ENCODE measurements around the gene ARAP2.

Gene ARAP2

GRCh38 chr4:36064117-36064516 is 180.2 kb downstream of the ARAP2 start:
- no peak for DNase-seq (ENCODE audit: low spot score)

GRCh38 chr4:36056136-36056535 is 188.2 kb downstream of the ARAP2 start:
- no peak for TF ChIP-seq CTCF (IDR thresholded peaks at IDR 0.05; ENCODE audit: extremely low read depth, missing control alignments)
- DNase-seq (ENCODE audit: low spot score) = no peak

More at GRCh38 chr4:36064117-36064516, 180.2 kb downstream of the ARAP2 start:
- TF ChIP-seq CTCF (IDR thresholded peaks at IDR 0.05; ENCODE audit: extremely low read depth, missing control alignments) = no peak

GRCh38 chr4:36054694-36055422 is 189.5 kb downstream of the ARAP2 start:
- no peak for TF ChIP-seq CTCF (IDR thresholded peaks at IDR 0.05; ENCODE audit: extremely low read depth, missing control alignments)
- DNase-seq (ENCODE audit: low spot score) = no peak

- no peak for DNase-seq (ENCODE audit: low spot score)
- no peak for TF ChIP-seq CTCF (IDR thresholded peaks at IDR 0.05; ENCODE audit: extremely low read depth, missing control alignments)
These were observed 190.4 kb downstream of the ARAP2 start for GRCh38 chr4:36053930-36054329.

- no peak for DNase-seq (ENCODE audit: low spot score)
- no peak for TF ChIP-seq CTCF (IDR thresholded peaks at IDR 0.05; ENCODE audit: extremely low read depth, missing control alignments)
These were observed 192.7 kb downstream of the ARAP2 start for GRCh38 chr4:36051634-36052033.

GRCh38 chr4:36046026-36046425 is 198.3 kb downstream of the ARAP2 start:
- DNase-seq (ENCODE audit: low spot score) = no peak
- no peak for TF ChIP-seq CTCF (IDR thresholded peaks at IDR 0.05; ENCODE audit: extremely low read depth, missing control alignments)

GRCh38 chr4:36043901-36044300 is 200.4 kb downstream of the ARAP2 start:
- no peak for TF ChIP-seq CTCF (IDR thresholded peaks at IDR 0.05; ENCODE audit: extremely low read depth, missing control alignments)
- no peak for DNase-seq (ENCODE audit: low spot score)
